Measurements from ENCODE around the gene GOLGA6C. TPM values are rescaled to one million over a fixed set of nuclear protein-coding genes. Genes with fewer than 3 reads are reported as not detected.
A peak's percentile ranks its signal among the peaks of the same experiment; 100 is the strongest.
"Not testable (repeated sequence)": the region's sequence is repeated elsewhere in the genome, so short reads cannot be mapped to it uniquely, and the experiment has no call there.

GOLGA6C gene
- total RNA-seq, 1 experiment from 2014 or later, result not detected

GRCh38 chr15:75302753-75303152, 44.6 kb downstream of the GOLGA6C start:
- DNase-seq (ENCODE audit: low spot score); in situ Hi-C loops (cut with HindIII; ENCODE audit: low sequenced_read_pairs): not testable (repeated sequence)

- in situ Hi-C loops (cut with HindIII; ENCODE audit: low sequenced_read_pairs), result no loop called here
- DNase-seq (ENCODE audit: low spot score), result no peak
Observed at GRCh38 chr15:75306188-75306587, 48.1 kb downstream of the GOLGA6C start.

- in situ Hi-C loops (cut with HindIII; ENCODE audit: low sequenced_read_pairs), result no loop called here
Observed at GRCh38 chr15:75307778-75308390, 49.8 kb downstream of the GOLGA6C start.

GRCh38 chr15:75309711-75310110, 51.6 kb downstream of the GOLGA6C start:
- in situ Hi-C loops (cut with HindIII; ENCODE audit: low sequenced_read_pairs), result no loop called here
- no peak for DNase-seq (ENCODE audit: low spot score)

More at GRCh38 chr15:75307778-75308390, 49.8 kb downstream of the GOLGA6C start:
- peak; percentile 14 for DNase-seq (ENCODE audit: low spot score)

- in situ Hi-C loops (cut with HindIII; ENCODE audit: low sequenced_read_pairs); DNase-seq (ENCODE audit: low spot score): not testable (repeated sequence)
Observed at GRCh38 chr15:75312548-75312947, 54.4 kb downstream of the GOLGA6C start.

GRCh38 chr15:75313116-75313845, 55.1 kb downstream of the GOLGA6C start:
- in situ Hi-C loops (cut with HindIII; ENCODE audit: low sequenced_read_pairs), result no loop called here
- DNase-seq (ENCODE audit: low spot score), result no peak

GRCh38 chr15:75314552-75315290, 56.6 kb downstream of the GOLGA6C start:
- no peak for DNase-seq (ENCODE audit: low spot score)
- in situ Hi-C loops (cut with HindIII; ENCODE audit: low sequenced_read_pairs), result no loop called here

GRCh38 chr15:75319231-75319897, 61.2 kb downstream of the GOLGA6C start:
- DNase-seq (ENCODE audit: low spot score); in situ Hi-C loops (cut with HindIII; ENCODE audit: low sequenced_read_pairs): not testable (repeated sequence)

Other genes with a start within 250 kb of the GOLGA6C start
- 17.1 and 26.2 TPM in 2 replicates for gene PPCDC, start 234.7 kb upstream of the GOLGA6C start, total RNA-seq (2014; rRNA removed; shearing (Covaris generic))
- gene C15orf39, start 56.5 kb upstream of the GOLGA6C start, total RNA-seq (2014; rRNA removed; shearing (Covaris generic)), result 4.0 and 11.3 TPM in 2 replicates
- not detected in 2 replicates for gene GOLGA6D, start 24.5 kb downstream of the GOLGA6C start, total RNA-seq (2014; rRNA removed; shearing (Covaris generic))
- 199 and 243 TPM in 2 replicates for gene COMMD4, start 77.7 kb downstream of the GOLGA6C start, total RNA-seq (2014; rRNA removed; shearing (Covaris generic))
- gene NEIL1, start 88.7 kb downstream of the GOLGA6C start, total RNA-seq (2014; rRNA removed; shearing (Covaris generic)), result 2.3 and 9.1 TPM in 2 replicates
- 59.1 and 69.2 TPM in 2 replicates for gene MAN2C1, start 110.3 kb downstream of the GOLGA6C start, total RNA-seq (2014; rRNA removed; shearing (Covaris generic))
- 23.3 and 44.2 TPM in 2 replicates for gene SIN3A, start 193.4 kb downstream of the GOLGA6C start, total RNA-seq (2014; rRNA removed; shearing (Covaris generic))

Data from G401 (cell line).